DMS53 (cell line): Measurements from ENCODE around the gene SMIM38.

Source experiments
- DNase-seq: peaks from one replicate; lab custom pipeline; 2025; lab: John Stamatoyannopoulos, UW

SMIM38 gene

GRCh38 chr11:69203381-69203780, 47.6 kb downstream of the SMIM38 start:
- DNase-seq, result no peak

DNA sequence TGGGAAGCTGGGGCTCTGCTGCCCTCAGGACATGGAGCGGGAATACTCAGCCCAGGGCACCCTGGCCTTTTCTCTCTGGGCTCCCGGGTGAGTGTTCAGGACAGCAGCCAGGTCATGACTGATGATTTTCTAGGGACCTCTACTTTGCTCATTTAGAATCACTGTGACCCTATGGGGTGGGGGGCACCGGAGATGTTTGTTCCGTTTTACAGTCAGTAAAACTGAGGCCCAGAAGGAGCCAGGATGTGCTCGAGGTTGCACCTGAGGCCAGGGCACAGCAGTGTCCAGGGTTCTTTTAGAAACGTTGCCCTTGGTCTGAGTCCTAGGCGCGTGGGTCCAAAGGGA, 48.1 kb downstream of the SMIM38 start:
- DNase-seq, result no peak

GRCh38 chr11:69204246-69204940, 48.7 kb downstream of the SMIM38 start:
- no peak for DNase-seq

GRCh38 chr11:69204941-69205742, 49.4 kb downstream of the SMIM38 start:
- no peak for DNase-seq
